ENCODE results near the gene QSOX1.
A peak's percentile ranks its signal among the peaks of the same experiment; 100 is the strongest.
"Not testable (repeated sequence)": the region's sequence is repeated elsewhere in the genome, so short reads cannot be mapped to it uniquely, and the experiment has no call there.

The QSOX1 gene

GRCh38 chr1:180154325-180155181 is at the start of gene QSOX1:
Gene QSOX1, plus strand, starts transcription at chr1:180154869. Its CDS starts 39 bp downstream, at chr1:180154908.
- DNase-seq (ENCODE audit: low read depth in 1 of 2, low spot score in 1 of 2), result peak; percentile 72 to 84

- DNase-seq (ENCODE audit: low read depth in 1 of 2, low spot score in 1 of 2), result no peak
These were observed 42.6 kb upstream of the QSOX1 start for GRCh38 chr1:180112091-180112490.

- no peak for DNase-seq (ENCODE audit: low read depth in 1 of 2, low spot score in 1 of 2)
These were observed 41.6 kb upstream of the QSOX1 start for GRCh38 chr1:180112984-180113647.

GRCh38 chr1:180114396-180114945 is 40.2 kb upstream of the QSOX1 start:
- no peak for DNase-seq (ENCODE audit: low read depth in 1 of 2, low spot score in 1 of 2)

- DNase-seq (ENCODE audit: low read depth in 1 of 2, low spot score in 1 of 2), result no peak
These were observed 37.5 kb upstream of the QSOX1 start for GRCh38 chr1:180116964-180117763.

- no peak for DNase-seq (ENCODE audit: low read depth in 1 of 2, low spot score in 1 of 2)
These were observed 36.9 kb upstream of the QSOX1 start for GRCh38 chr1:180117764-180118116.

GRCh38 chr1:180119837-180120236 is 34.8 kb upstream of the QSOX1 start:
- no peak for DNase-seq (ENCODE audit: low read depth in 1 of 2, low spot score in 1 of 2)

- no peak for DNase-seq (ENCODE audit: low read depth in 1 of 2, low spot score in 1 of 2)
These were observed 31.2 kb upstream of the QSOX1 start for GRCh38 chr1:180123463-180123936.

- no peak for DNase-seq (ENCODE audit: low read depth in 1 of 2, low spot score in 1 of 2)
These were observed 24.0 kb upstream of the QSOX1 start for GRCh38 chr1:180130651-180131050.

- DNase-seq (ENCODE audit: low read depth in 1 of 2, low spot score in 1 of 2), result no peak
These were observed 23.2 kb upstream of the QSOX1 start for GRCh38 chr1:180131510-180131909.

GRCh38 chr1:180133193-180133592 is 21.5 kb upstream of the QSOX1 start:
- no peak for DNase-seq (ENCODE audit: low read depth in 1 of 2, low spot score in 1 of 2)

- not testable (repeated sequence) for DNase-seq (ENCODE audit: low read depth in 1 of 2, low spot score in 1 of 2)
These were observed 21.0 kb upstream of the QSOX1 start for GRCh38 chr1:180133688-180134087.

- DNase-seq (ENCODE audit: low read depth in 1 of 2, low spot score in 1 of 2), result no peak
These were observed 19.1 kb upstream of the QSOX1 start for GRCh38 chr1:180135535-180135934.

- DNase-seq (ENCODE audit: low read depth in 1 of 2, low spot score in 1 of 2), result no peak
These were observed 18.2 kb upstream of the QSOX1 start for GRCh38 chr1:180136331-180136967.

- DNase-seq (ENCODE audit: low read depth in 1 of 2, low spot score in 1 of 2), result no peak
These were observed 17.7 kb upstream of the QSOX1 start for GRCh38 chr1:180136968-180137356.

- no peak for DNase-seq (ENCODE audit: low read depth in 1 of 2, low spot score in 1 of 2)
These were observed 16.9 kb upstream of the QSOX1 start for GRCh38 chr1:180137776-180138175.

- no peak for DNase-seq (ENCODE audit: low read depth in 1 of 2, low spot score in 1 of 2)
These were observed 13.2 kb upstream of the QSOX1 start for GRCh38 chr1:180141381-180141934.

GRCh38 chr1:180143359-180143758 is 11.3 kb upstream of the QSOX1 start:
- DNase-seq (ENCODE audit: low read depth in 1 of 2, low spot score in 1 of 2), result no peak

GRCh38 chr1:180144659-180145357 is 9.9 kb upstream of the QSOX1 start:
- DNase-seq (ENCODE audit: low read depth in 1 of 2, low spot score in 1 of 2), result no peak

- DNase-seq (ENCODE audit: low read depth in 1 of 2, low spot score in 1 of 2), result no peak
These were observed 9.2 kb upstream of the QSOX1 start for GRCh38 chr1:180145446-180145845.

All from activated T-helper 1 cell treated with anti-CD3 and anti-CD28 coated beads, Interleukin-2, amount 50 U/mL, for 16 hours (primary cell).